ENCODE measurements around the gene IL1R1.

Gene IL1R1

GRCh38 chr2:102138331-102138730 lies 4.2 kb upstream of the IL1R1 start:
- DNase-seq (ENCODE audit: low spot score), result no peak

GRCh38 chr2:102139851-102140250 lies 2.7 kb upstream of the IL1R1 start:
- no peak for DNase-seq (ENCODE audit: low spot score)

- DNase-seq (ENCODE audit: low spot score), result no peak
Measured at GRCh38 chr2:102140377-102140776, 2.2 kb upstream of the IL1R1 start.

- DNase-seq (ENCODE audit: low spot score), result no peak
Measured at GRCh38 chr2:102141011-102141943, 1.3 kb upstream of the IL1R1 start.

- no peak for DNase-seq (ENCODE audit: low spot score)
Measured at GRCh38 chr2:102142829-102143449, 393 bp downstream of the IL1R1 start.

GRCh38 chr2:102143450-102143985 lies 972 bp downstream of the IL1R1 start:
- DNase-seq (ENCODE audit: low spot score), result no peak

- DNase-seq (ENCODE audit: low spot score), result no peak
Measured at GRCh38 chr2:102144128-102144527, 1.6 kb downstream of the IL1R1 start.

- DNase-seq (ENCODE audit: low spot score), result no peak
Measured at GRCh38 chr2:102145107-102145506, 2.6 kb downstream of the IL1R1 start.

- DNase-seq (ENCODE audit: low spot score), result no peak
Measured at GRCh38 chr2:102145934-102146333, 3.4 kb downstream of the IL1R1 start.

GRCh38 chr2:102147935-102148334 lies 5.4 kb downstream of the IL1R1 start:
- no peak for DNase-seq (ENCODE audit: low spot score)

GRCh38 chr2:102149243-102149642 lies 6.7 kb downstream of the IL1R1 start:
- DNase-seq (ENCODE audit: low spot score), result no peak

GRCh38 chr2:102149644-102150455 lies 7.3 kb downstream of the IL1R1 start:
- no peak for DNase-seq (ENCODE audit: low spot score)

GRCh38 chr2:102154364-102154763 lies 11.8 kb downstream of the IL1R1 start:
- DNase-seq (ENCODE audit: low spot score), result no peak

GRCh38 chr2:102154946-102155702 lies 12.6 kb downstream of the IL1R1 start:
- no peak for DNase-seq (ENCODE audit: low spot score)

GRCh38 chr2:102155703-102156515 lies 13.4 kb downstream of the IL1R1 start:
- no peak for DNase-seq (ENCODE audit: low spot score)

- no peak for DNase-seq (ENCODE audit: low spot score)
Measured at GRCh38 chr2:102158011-102158755, 15.6 kb downstream of the IL1R1 start.

- DNase-seq (ENCODE audit: low spot score), result no peak
Measured at GRCh38 chr2:102159295-102159694, 16.7 kb downstream of the IL1R1 start.

- no peak for DNase-seq (ENCODE audit: low spot score)
Measured at GRCh38 chr2:102166189-102166845, 23.8 kb downstream of the IL1R1 start.

- DNase-seq (ENCODE audit: low spot score), result no peak
Measured at GRCh38 chr2:102168026-102168771, 25.7 kb downstream of the IL1R1 start.

Data from CD4-positive, alpha-beta T cell treated with Interleukin-2 at 100 ng/mL for 4 hours (primary cell).